ENCODE data around the gene PTPRCAP. TPM values are rescaled to one million over a fixed set of nuclear protein-coding genes. Genes with fewer than 3 reads are reported as not detected.
"Not testable (repeated sequence)": the region's sequence is repeated elsewhere in the genome, so short reads cannot be mapped to it uniquely, and the experiment has no call there.

The PTPRCAP gene
- total RNA-seq, 2 donors from 2014 or later = 94.5 to 119 TPM

GRCh38 chr11:67404515-67405195 lies 32.8 kb downstream of the PTPRCAP start:
- Mint-ChIP-seq H3K4me1 (ENCODE audit: low read depth) (peaks cover 70% of the 10 kb centered on the region), H3K36me3 (ENCODE audit: insufficient read depth in 2 of 2) (peaks cover 9% of the 10 kb centered on the region in 2 donors), H3K9me3 (no peaks in the 10 kb centered on the region), H3K4me3 (peak overlapping the region; percentile 91 to 96), H3K27me3 (ENCODE audit: low read depth) (no peaks in the 10 kb centered on the region), H3K27ac (peak overlapping the region; percentile 81)
- ATAC-seq (replicated peaks in 1 of 2) (peak in 1 of 2 donors; percentile 6), DNase-seq (peak in 1 of 2 donors; percentile 65)

- ATAC-seq (replicated peaks in 1 of 2); DNase-seq; H3K27me3 Mint-ChIP-seq (ENCODE audit: low read depth); H3K9me3 Mint-ChIP-seq: not testable (repeated sequence)
- Mint-ChIP-seq H3K36me3 (ENCODE audit: insufficient read depth in 2 of 2) (peaks cover 9 to 11% of the 10 kb centered on the region in 2 donors), H3K4me1 (ENCODE audit: low read depth) (peaks cover 68% of the 10 kb centered on the region), H3K27ac (peak overlapping the region; percentile 94), H3K4me3 (peak overlapping the region; percentile 91 to 96)
Observed at GRCh38 chr11:67403085-67403484, 34.4 kb downstream of the PTPRCAP start.

- not testable (repeated sequence) for DNase-seq; H3K9me3 Mint-ChIP-seq; H3K27me3 Mint-ChIP-seq (ENCODE audit: low read depth); H3K27ac Mint-ChIP-seq; ATAC-seq (replicated peaks in 1 of 2)
- peaks cover 68% of the 10 kb centered on the region for H3K4me1 Mint-ChIP-seq (ENCODE audit: low read depth)
- peaks cover 9 to 17% of the 10 kb centered on the region in 2 donors for H3K36me3 Mint-ChIP-seq (ENCODE audit: insufficient read depth in 2 of 2)
- peak overlapping the region; percentile 91 to 96 for H3K4me3 Mint-ChIP-seq
Observed at GRCh38 chr11:67402192-67402839, 35.2 kb downstream of the PTPRCAP start.

- Mint-ChIP-seq H3K27ac (peak within 1 kb of the TSS; percentile 93), H3K9me3 (no peaks in the 10 kb centered on the region), H3K4me1 (ENCODE audit: low read depth) (peaks cover 68% of the 10 kb centered on the region), H3K36me3 (ENCODE audit: insufficient read depth in 2 of 2) (peaks cover 9 to 17% of the 10 kb centered on the region in 2 donors), H3K27me3 (ENCODE audit: low read depth) (no peaks in the 10 kb centered on the region), H3K4me3 (peak within 1 kb of the TSS; percentile 91 to 96)
- DNase-seq (peak; percentile 93 to 94), ATAC-seq (replicated peaks in 1 of 2) (peak; percentile 77 to 81)
Observed at GRCh38 chr11:67401495-67402191, 35.8 kb downstream of the PTPRCAP start, which contains the start of gene PPP1CA. PPP1CA (minus strand) TSS chr11:67401858; CDS start chr11:67401782, 76 bp downstream.

- peak overlapping the region; percentile 93 for H3K27ac Mint-ChIP-seq
- H3K9me3 Mint-ChIP-seq = no peaks in the 10 kb centered on the region
- H3K4me3 Mint-ChIP-seq = peak overlapping the region; percentile 85 to 91
- peaks cover 68% of the 10 kb centered on the region for H3K4me1 Mint-ChIP-seq (ENCODE audit: low read depth)
- peak; percentile 0 to 1 for ATAC-seq (replicated peaks in 1 of 2)
- H3K27me3 Mint-ChIP-seq (ENCODE audit: low read depth) = no peaks in the 10 kb centered on the region
- H3K36me3 Mint-ChIP-seq (ENCODE audit: insufficient read depth in 2 of 2) = peaks cover 9 to 13% of the 10 kb centered on the region in 2 donors
- no peak for DNase-seq
Observed at GRCh38 chr11:67400942-67401494, 36.5 kb downstream of the PTPRCAP start.

- Mint-ChIP-seq H3K27ac (peak overlapping the region; percentile 93), H3K36me3 (ENCODE audit: insufficient read depth in 2 of 2) (peaks cover 9 to 11% of the 10 kb centered on the region in 2 donors), H3K4me3 (peak overlapping the region; percentile 85 to 91), H3K4me1 (ENCODE audit: low read depth) (peaks cover 62% of the 10 kb centered on the region), H3K27me3 (ENCODE audit: low read depth) (no peaks in the 10 kb centered on the region), H3K9me3 (no peaks in the 10 kb centered on the region)
- no peak for ATAC-seq (replicated peaks in 1 of 2)
- no peak for DNase-seq
Observed at GRCh38 chr11:67400251-67400941, 37.1 kb downstream of the PTPRCAP start.

GRCh38 chr11:67398661-67399563 lies 38.6 kb downstream of the PTPRCAP start:
- Mint-ChIP-seq H3K4me1 (ENCODE audit: low read depth) (peaks cover 55% of the 10 kb centered on the region), H3K4me3 (peak overlapping the region; percentile 47 to 85), H3K27ac (no peak overlapping the region), H3K27me3 (ENCODE audit: low read depth) (no peaks in the 10 kb centered on the region), H3K36me3 (ENCODE audit: insufficient read depth in 2 of 2) (peaks cover 6 to 12% of the 10 kb centered on the region in 2 donors), H3K9me3 (no peaks in the 10 kb centered on the region)
- DNase-seq = no peak
- ATAC-seq (replicated peaks in 1 of 2) = no peak

- peak overlapping the region; percentile 12 to 54 for H3K4me3 Mint-ChIP-seq
Observed at GRCh38 chr11:67397986-67398660, 39.4 kb downstream of the PTPRCAP start.

GRCh38 chr11:67397536-67397935 lies 39.9 kb downstream of the PTPRCAP start:
- Mint-ChIP-seq H3K4me1 (ENCODE audit: low read depth) (peaks cover 53% of the 10 kb centered on the region), H3K4me3 (peak overlapping the region in 1 of 2 donors; percentile 54), H3K36me3 (ENCODE audit: insufficient read depth in 2 of 2) (peaks cover 6 to 16% of the 10 kb centered on the region in 2 donors), H3K27ac (peak overlapping the region; percentile 90), H3K9me3 (no peaks in the 10 kb centered on the region), H3K27me3 (ENCODE audit: low read depth) (no peaks in the 10 kb centered on the region)
- DNase-seq (no peak), ATAC-seq (replicated peaks in 1 of 2) (no peak)

More at GRCh38 chr11:67397986-67398660, 39.4 kb downstream of the PTPRCAP start:
- ATAC-seq (replicated peaks in 1 of 2) (no peak), DNase-seq (no peak)
- H3K36me3 Mint-ChIP-seq (ENCODE audit: insufficient read depth in 2 of 2) = peaks cover 6 to 16% of the 10 kb centered on the region in 2 donors
- H3K27ac Mint-ChIP-seq = peak overlapping the region; percentile 90
- no peaks in the 10 kb centered on the region for H3K27me3 Mint-ChIP-seq (ENCODE audit: low read depth)
- H3K9me3 Mint-ChIP-seq = no peaks in the 10 kb centered on the region
- H3K4me1 Mint-ChIP-seq (ENCODE audit: low read depth) = peaks cover 53% of the 10 kb centered on the region

GRCh38 chr11:67396587-67397389 lies 40.7 kb downstream of the PTPRCAP start:
- ATAC-seq (replicated peaks in 1 of 2) = no peak
- Mint-ChIP-seq H3K4me1 (ENCODE audit: low read depth) (peaks cover 57% of the 10 kb centered on the region), H3K27me3 (ENCODE audit: low read depth) (no peaks in the 10 kb centered on the region), H3K36me3 (ENCODE audit: insufficient read depth in 2 of 2) (peaks cover 6 to 16% of the 10 kb centered on the region in 2 donors), H3K4me3 (peak overlapping the region; percentile 2 to 57), H3K27ac (peak overlapping the region; percentile 95), H3K9me3 (no peaks in the 10 kb centered on the region)
- no peak for DNase-seq

- DNase-seq = no peak
- Mint-ChIP-seq H3K4me3 (no peak overlapping the region), H3K4me1 (ENCODE audit: low read depth) (peaks cover 60% of the 10 kb centered on the region), H3K27me3 (ENCODE audit: low read depth) (no peaks in the 10 kb centered on the region), H3K9me3 (no peaks in the 10 kb centered on the region), H3K36me3 (ENCODE audit: insufficient read depth in 2 of 2) (peaks cover 6 to 16% of the 10 kb centered on the region in 2 donors), H3K27ac (peak overlapping the region; percentile 22)
- no peak for ATAC-seq (replicated peaks in 1 of 2)
Observed at GRCh38 chr11:67396259-67396581, 41.3 kb downstream of the PTPRCAP start.

All from activated T-cell treated with anti-CD3 and anti-CD28 coated beads, Interleukin-2, amount 50 U/mL, for 72 hours (primary cell).